Umbilical cord (tissue), 2 donors: ENCODE measurements around the gene IFNG-AS1. TPM values are rescaled to one million over a fixed set of nuclear protein-coding genes. Genes with fewer than 3 reads are reported as not detected.

Source experiments
- DNase-seq: peaks from one replicate; pipeline ENCODE4 v3.0.0-alpha.2; 2015; ENCODE audit warnings: low spot score
- total RNA-seq: library from RNA; depleted of rRNA; stranded (reverse); fragments of >200 nt; gene quantifications from one replicate; pipeline ENCODE4 v1.2.3, GENCODE V29; 2014; ENCODE audit warnings: low replicate concordance; ENCODE audit not compliant: insufficient read depth

IFNG-AS1 gene
- total RNA-seq, 1 donor from 2014 or later: 3.9 TPM

- DNase-seq: no peak
Measured at GRCh38 chr12:67994046-67994445, 4.8 kb downstream of the IFNG-AS1 start.

- no peak for DNase-seq
Measured at GRCh38 chr12:67996347-67996746, 7.1 kb downstream of the IFNG-AS1 start.

- no peak for DNase-seq
Measured at GRCh38 chr12:67998379-67998778, 9.1 kb downstream of the IFNG-AS1 start.

- DNase-seq: no peak
Measured at GRCh38 chr12:67999244-67999643, 10.0 kb downstream of the IFNG-AS1 start.

- no peak for DNase-seq
Measured at GRCh38 chr12:68001486-68002466, 12.5 kb downstream of the IFNG-AS1 start.

- no peak for DNase-seq
Measured at GRCh38 chr12:68003777-68004176, 14.5 kb downstream of the IFNG-AS1 start.

- DNase-seq: no peak
Measured at GRCh38 chr12:68007033-68007432, 17.8 kb downstream of the IFNG-AS1 start.

GRCh38 chr12:68007466-68007865 is 18.2 kb downstream of the IFNG-AS1 start:
- DNase-seq: no peak

- no peak for DNase-seq
Measured at GRCh38 chr12:68011206-68011881, 22.1 kb downstream of the IFNG-AS1 start.

- no peak for DNase-seq
Measured at GRCh38 chr12:68011882-68012207, 22.6 kb downstream of the IFNG-AS1 start.

- no peak for DNase-seq
Measured at GRCh38 chr12:68012712-68013111, 23.5 kb downstream of the IFNG-AS1 start.

GRCh38 chr12:68013181-68013580 is 23.9 kb downstream of the IFNG-AS1 start:
- no peak for DNase-seq

GRCh38 chr12:68016136-68016535 is 26.9 kb downstream of the IFNG-AS1 start:
- no peak for DNase-seq

- DNase-seq: no peak
Measured at GRCh38 chr12:68018315-68018714, 29.1 kb downstream of the IFNG-AS1 start.

- no peak for DNase-seq
Measured at GRCh38 chr12:68020049-68020448, 30.8 kb downstream of the IFNG-AS1 start.

- DNase-seq: no peak
Measured at GRCh38 chr12:68020699-68021098, 31.5 kb downstream of the IFNG-AS1 start.

- no peak for DNase-seq
Measured at GRCh38 chr12:68028647-68029046, 39.4 kb downstream of the IFNG-AS1 start.

GRCh38 chr12:68030248-68030647 is 41.0 kb downstream of the IFNG-AS1 start:
- DNase-seq: no peak

GRCh38 chr12:68031174-68031573 is 41.9 kb downstream of the IFNG-AS1 start:
- DNase-seq: no peak

- no peak for DNase-seq
Measured at GRCh38 chr12:68031881-68032739, 42.9 kb downstream of the IFNG-AS1 start.

- no peak for DNase-seq
Measured at GRCh38 chr12:68034567-68034966, 45.3 kb downstream of the IFNG-AS1 start.

- no peak for DNase-seq
Measured at GRCh38 chr12:68036642-68037041, 47.4 kb downstream of the IFNG-AS1 start.
